HEK293T (cell line): Measurements from ENCODE around the gene PHKG2.

ENCODE experiments used
- CTCF ChIA-PET: fragments of 350-600 bp; formaldehyde crosslinking; extraction: SDS; loops from one replicate; lab custom pipeline; 2021; ENCODE audit warnings: antibody characterized with exemption, inconsistent platforms; lab: Yijun Ruan, JAX
- POLR2A ChIA-PET: fragments of 350-600 bp; formaldehyde crosslinking; extraction: SDS; loops from one replicate; lab custom pipeline; 2020; ENCODE audit warnings: antibody characterized with exemption, inconsistent platforms; lab: Yijun Ruan, JAX
- DNase-seq: peaks from one replicate; pipeline ENCODE4 v3.0.0; 2012; ENCODE audit warnings: mixed read lengths; ENCODE audit errors: extremely low spot score
- ARNT ChIP-seq: fragments of 450-650 bp; IDR thresholded peaks from 2 replicates; pipeline ENCODE4 v1.6.1; 2017; ENCODE audit warnings: mild to moderate bottlenecking
- BHLHE40 ChIP-seq: fragments of 450-650 bp; IDR thresholded peaks from 2 replicates; pipeline ENCODE4 v1.6.1; 2016; ENCODE audit warnings: mild to moderate bottlenecking, moderate library complexity, borderline replicate concordance
- CTBP1 ChIP-seq: fragments of 450-650 bp; IDR thresholded peaks from 2 replicates; pipeline ENCODE4 v1.6.1; 2016; ENCODE audit warnings: borderline replicate concordance
- ELF4 ChIP-seq: fragments of 450-650 bp; IDR thresholded peaks from 2 replicates; pipeline ENCODE4 v1.6.1; 2017; ENCODE audit warnings: antibody characterized with exemption
- FOXA1 ChIP-seq: fragments of 450-650 bp; IDR thresholded peaks from 2 replicates; pipeline ENCODE4 v1.6.1; 2016; ENCODE audit warnings: mild to moderate bottlenecking
- FOXK2 ChIP-seq: fragments of 450-650 bp; IDR thresholded peaks from 2 replicates; pipeline ENCODE4 v1.6.1; 2016; ENCODE audit warnings: mild to moderate bottlenecking
- FOXM1 ChIP-seq: fragments of 450-650 bp; IDR thresholded peaks from 2 replicates; pipeline ENCODE4 v1.6.1; 2017; ENCODE audit warnings: mild to moderate bottlenecking, borderline replicate concordance
- HDGF ChIP-seq: fragments of 450-650 bp; IDR thresholded peaks from 2 replicates; pipeline ENCODE4 v1.6.1; 2017; ENCODE audit warnings: antibody characterized with exemption, borderline replicate concordance
- L3MBTL2 ChIP-seq: fragments of 450-650 bp; conservative IDR thresholded peaks from 2 replicates; pipeline ENCODE4 v1.6.1; 2016; ENCODE audit warnings: mild to moderate bottlenecking
- LEF1 ChIP-seq: fragments of 450-650 bp; IDR thresholded peaks from 2 replicates; pipeline ENCODE4 v1.6.1; 2017; ENCODE audit warnings: mild to moderate bottlenecking, borderline replicate concordance
- NFRKB ChIP-seq: fragments of 450-650 bp; IDR thresholded peaks from 2 replicates; pipeline ENCODE4 v1.6.1; 2016; ENCODE audit warnings: mild to moderate bottlenecking, moderate library complexity
- PKNOX1 ChIP-seq: fragments of 450-650 bp; IDR thresholded peaks from 2 replicates; pipeline ENCODE4 v1.6.1; 2016
- SP1 ChIP-seq: fragments of 450-650 bp; IDR thresholded peaks from 2 replicates; pipeline ENCODE4 v1.6.1; 2017
- SUZ12 ChIP-seq: fragments of 450-650 bp; IDR thresholded peaks from 2 replicates; pipeline ENCODE4 v1.6.1; 2016; ENCODE audit warnings: mild to moderate bottlenecking
- TARDBP ChIP-seq: fragments of 450-650 bp; IDR thresholded peaks from 2 replicates; pipeline ENCODE4 v1.6.1; 2016
- ZNF384 ChIP-seq: fragments of 450-650 bp; IDR thresholded peaks from 2 replicates; pipeline ENCODE4 v1.6.1; 2016

Gene PHKG2

GRCh38 chr16:30780549-30780948, 32.3 kb downstream of the PHKG2 start:
- no peak for DNase-seq
- ChIA-PET CTCF (no interaction called here), POLR2A (interaction anchor here (0.7 to 22.0 kb wide), 4 partner anchors 10 to 29 kb away, joined by 3 to 599 read pairs (median 10); no protein-coding TSS in a partner anchor)
- no peak for TF ChIP-seq ELF4
- no peak for TF ChIP-seq SP1
- no peak for TF ChIP-seq ARNT
- TF ChIP-seq FOXK2: no peak
- TF ChIP-seq L3MBTL2: no peak
- TF ChIP-seq LEF1: no peak
- TF ChIP-seq FOXM1: no peak

- CTCF ChIA-PET: interaction anchor here (0.8 to 1.2 kb wide), 3 partner anchors 25 to 119 kb away, joined by 3 to 4 read pairs (median 3); no protein-coding TSS in a partner anchor
Observed at GRCh38 chr16:30782486-30783279, 34.5 kb downstream of the PHKG2 start.

GRCh38 chr16:30783280-30784109, 35.3 kb downstream of the PHKG2 start:
- ChIA-PET POLR2A (interaction anchor here (0.8 to 22.0 kb wide), 6 partner anchors 8 to 113 kb away, joined by 3 to 599 read pairs (median 4); partner anchors contain the start of genes CTF1 and PHKG2), CTCF (no interaction called here)
- DNase-seq: no peak
- TF ChIP-seq PKNOX1: no peak
- no peak for TF ChIP-seq NFRKB
- TF ChIP-seq SUZ12: no peak
- TF ChIP-seq FOXK2: no peak
- no peak for TF ChIP-seq HDGF
- no peak for TF ChIP-seq BHLHE40
- no peak for TF ChIP-seq TARDBP

More at GRCh38 chr16:30782486-30783279, 34.5 kb downstream of the PHKG2 start:
- DNase-seq: no peak
- TF ChIP-seq NFRKB (no peak), FOXK2 (no peak), TARDBP (no peak), CTBP1 (no peak), ELF4 (no peak), SUZ12 (no peak), PKNOX1 (no peak), FOXA1 (no peak), FOXM1 (no peak), HDGF (no peak), ARNT (no peak)
- POLR2A ChIA-PET: interaction anchor here (0.7 to 22.0 kb wide), 9 partner anchors 8 to 114 kb away, joined by 3 to 599 read pairs (median 3); partner anchors contain the start of genes CTF1 and PHKG2

- ChIA-PET CTCF (no interaction called here), POLR2A (interaction anchor here (0.8 to 22.0 kb wide), 5 partner anchors 9 to 61 kb away, joined by 3 to 599 read pairs (median 5); partner anchors contain the start of gene PHKG2)
- no peak for TF ChIP-seq LEF1
- TF ChIP-seq BHLHE40: no peak
- no peak for TF ChIP-seq ZNF384
- no peak for TF ChIP-seq TARDBP
- no peak for TF ChIP-seq SUZ12
- TF ChIP-seq FOXK2: no peak
- no peak for TF ChIP-seq ARNT
- TF ChIP-seq ELF4: no peak
- no peak for TF ChIP-seq L3MBTL2
- no peak for TF ChIP-seq FOXA1
- TF ChIP-seq CTBP1: no peak
- no peak for TF ChIP-seq PKNOX1
- TF ChIP-seq HDGF: no peak
- TF ChIP-seq NFRKB: no peak
- no peak for TF ChIP-seq SP1
- TF ChIP-seq FOXM1: no peak
- no peak for DNase-seq
Observed at GRCh38 chr16:30784215-30784614, 36.0 kb downstream of the PHKG2 start.

- TF ChIP-seq FOXA1 (no peak), ZNF384 (no peak), ARNT (no peak), PKNOX1 (no peak), BHLHE40 (no peak), ELF4 (no peak), L3MBTL2 (no peak), LEF1 (no peak), CTBP1 (no peak), SP1 (no peak), SUZ12 (no peak), TARDBP (no peak), FOXM1 (no peak), NFRKB (no peak), FOXK2 (no peak), HDGF (no peak)
- CTCF ChIA-PET: interaction anchor here (1.0 kb wide), 1 partner anchor 14 kb away, joined by 3 read pairs; no protein-coding TSS in a partner anchor
- POLR2A ChIA-PET: interaction anchor here (0.7 to 22.0 kb wide), 6 partner anchors 8 to 39 kb away, joined by 3 to 599 read pairs (median 5); partner anchors contain the start of gene PHKG2
- DNase-seq: no peak
Observed at GRCh38 chr16:30785126-30786106, 37.2 kb downstream of the PHKG2 start.
